HUES64 (cell line): ENCODE results near the gene SEMG2.

Experiments
- H3K27ac ChIP-seq: 2 replicates; pipeline ENCODE4 v1.7.0; 2013; ENCODE audit warnings: low read depth, low read length, inconsistent platforms
- H3K27me3 ChIP-seq: 2 replicates; pipeline ENCODE4 v1.6.1; 2013; ENCODE audit warnings: mild to moderate bottlenecking, low read length; ENCODE audit not compliant: insufficient read depth
- H3K36me3 ChIP-seq: 2 replicates; pipeline ENCODE4 v1.6.1; 2013; ENCODE audit warnings: mild to moderate bottlenecking, low read length; ENCODE audit not compliant: insufficient read depth
- H3K4me1 ChIP-seq: 2 replicates; pipeline ENCODE4 v1.6.1; 2013; ENCODE audit warnings: mild to moderate bottlenecking, low read length, moderate library complexity; ENCODE audit not compliant: insufficient read depth
- H3K4me3 ChIP-seq: 2 replicates; pipeline ENCODE4 v1.5.1; 2013; ENCODE audit warnings: mild to moderate bottlenecking, low read length, moderate library complexity
- H3K9ac ChIP-seq: 2 replicates; pipeline ENCODE4 v1.6.1; 2013; ENCODE audit warnings: mild to moderate bottlenecking, low read depth, low read length
- H3K9me3 ChIP-seq: 2 replicates; pipeline ENCODE4 v1.6.1; 2013; ENCODE audit warnings: low read depth, low read length; ENCODE audit not compliant: insufficient read depth
- WGBS: fragments of 150-250, 120-280 bp; methylation state at CpG from one replicate; pipeline ENCODE4 v1.1.7; 2013; ENCODE audit warnings: missing lambda C conversion rate; 5-methylcytosine and 5-hydroxymethylcytosine counted together

SEMG2 gene

DNA sequence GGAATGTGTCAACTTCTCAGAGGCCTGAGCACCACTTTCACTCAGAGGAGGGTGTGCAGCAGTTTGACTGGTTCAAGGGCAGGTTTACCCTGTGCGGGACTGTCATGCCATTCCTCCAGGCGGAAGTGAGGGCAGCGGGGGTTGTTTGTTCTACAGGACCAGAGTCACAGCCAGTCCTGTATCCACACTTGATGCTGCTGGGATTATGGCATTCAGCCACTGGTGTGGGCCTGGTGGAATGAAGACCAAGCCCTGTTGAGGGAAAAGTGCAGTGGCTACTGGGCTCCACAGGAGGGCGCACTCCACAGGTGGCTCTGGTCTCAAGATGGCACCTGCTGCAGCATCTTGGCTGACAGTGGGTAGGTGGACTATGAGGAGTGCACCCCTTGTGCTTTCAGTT is 14.8 kb downstream of the SEMG2 start:
- Histone ChIP-seq H3K36me3 (no peaks in the 10 kb centered on the region), H3K27me3 (no peaks in the 10 kb centered on the region), H3K4me1 (no peaks in the 10 kb centered on the region), H3K9me3 (no peaks in the 10 kb centered on the region), H3K27ac (no peak overlapping the region), H3K9ac (no peak overlapping the region), H3K4me3 (no peak overlapping the region)
- WGBS = 82% methylated on average over 4 of the region's 4 CpGs

DNA sequence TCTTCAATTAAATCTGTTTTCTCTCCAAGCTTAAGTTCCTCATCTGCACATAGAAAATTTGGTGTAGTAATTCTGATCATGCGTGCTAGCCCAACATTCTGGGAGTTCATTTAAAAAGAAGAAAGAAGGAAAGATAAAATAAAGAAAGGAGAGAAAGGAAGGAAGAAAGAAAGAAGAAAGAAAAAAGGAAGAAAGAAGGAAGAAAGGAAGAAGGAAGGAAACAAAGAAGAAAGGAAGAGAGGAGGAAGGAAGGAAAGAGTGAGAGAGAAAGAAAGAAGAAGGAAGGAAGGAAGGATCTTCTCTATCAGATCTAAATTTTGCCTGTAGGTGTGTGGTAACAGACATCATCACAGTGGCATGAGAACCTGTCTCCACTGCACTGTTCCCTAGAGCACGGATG is 17.0 kb downstream of the SEMG2 start:
- H3K27ac ChIP-seq = no peak overlapping the region
- H3K36me3 ChIP-seq = no peaks in the 10 kb centered on the region
- H3K4me3 ChIP-seq = no peak overlapping the region
- 94% methylated on average over 2 of the region's 2 CpGs for WGBS
- no peaks in the 10 kb centered on the region for H3K9me3 ChIP-seq
- H3K9ac ChIP-seq = no peak overlapping the region
- H3K4me1 ChIP-seq = no peaks in the 10 kb centered on the region
- peaks cover 2% of the 10 kb centered on the region; the same call in 1 of the 2 replicates for H3K27me3 ChIP-seq

DNA sequence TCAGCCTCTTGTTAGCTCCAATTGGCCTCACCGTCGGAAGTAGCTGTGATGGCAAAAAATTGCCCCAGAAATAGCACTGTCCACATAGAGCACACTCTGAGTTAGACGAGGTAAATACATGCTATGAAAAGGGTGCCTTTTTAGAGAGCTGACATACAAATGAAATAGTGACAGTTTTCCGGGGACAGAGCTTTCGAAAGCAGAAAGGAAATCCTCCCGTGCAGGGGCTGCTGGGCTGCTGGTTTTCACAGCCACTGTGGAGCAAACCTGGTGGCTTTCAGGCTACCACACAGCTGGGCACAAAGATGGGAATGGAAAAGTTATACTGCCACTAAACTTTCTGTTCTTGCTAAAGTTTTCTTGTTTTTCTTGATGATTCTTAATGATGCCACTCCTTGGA is 24.9 kb downstream of the SEMG2 start:
- H3K9me3 ChIP-seq = no peaks in the 10 kb centered on the region
- no peaks in the 10 kb centered on the region for H3K36me3 ChIP-seq
- peaks cover 8% of the 10 kb centered on the region; the same call in 1 of the 2 replicates for H3K27me3 ChIP-seq
- WGBS = 79% methylated on average over 6 of the region's 6 CpGs
- H3K4me1 ChIP-seq = no peaks in the 10 kb centered on the region
- no peak overlapping the region for H3K9ac ChIP-seq
- no peak overlapping the region for H3K27ac ChIP-seq
- H3K4me3 ChIP-seq = no peak overlapping the region

DNA sequence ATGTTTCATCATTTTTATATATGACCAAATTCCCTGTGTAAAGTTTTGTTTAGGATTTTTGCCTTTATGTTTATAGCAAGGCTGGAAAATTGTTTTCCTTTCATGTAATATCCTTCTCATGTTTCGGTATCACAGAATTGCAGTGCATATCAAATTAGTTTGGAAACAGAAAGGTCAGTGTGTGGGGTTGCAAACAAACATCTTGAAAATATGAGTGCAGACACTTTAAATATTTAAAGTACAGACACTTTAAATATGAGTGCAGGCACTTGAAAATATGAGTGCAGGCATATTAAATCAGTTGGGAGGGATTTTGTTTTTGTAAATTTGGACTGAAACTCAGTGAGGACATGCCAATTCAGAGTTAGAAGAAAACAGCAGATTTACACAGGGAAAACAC is 26.7 kb downstream of the SEMG2 start:
- Histone ChIP-seq H3K27ac (no peak overlapping the region), H3K9ac (no peak overlapping the region), H3K36me3 (no peaks in the 10 kb centered on the region), H3K27me3 (peaks cover 6% of the 10 kb centered on the region; the same call in 1 of the 2 replicates), H3K9me3 (no peaks in the 10 kb centered on the region), H3K4me1 (no peaks in the 10 kb centered on the region), H3K4me3 (no peak overlapping the region)
- WGBS = 100% methylated on average over 1 of the region's 1 CpG

DNA sequence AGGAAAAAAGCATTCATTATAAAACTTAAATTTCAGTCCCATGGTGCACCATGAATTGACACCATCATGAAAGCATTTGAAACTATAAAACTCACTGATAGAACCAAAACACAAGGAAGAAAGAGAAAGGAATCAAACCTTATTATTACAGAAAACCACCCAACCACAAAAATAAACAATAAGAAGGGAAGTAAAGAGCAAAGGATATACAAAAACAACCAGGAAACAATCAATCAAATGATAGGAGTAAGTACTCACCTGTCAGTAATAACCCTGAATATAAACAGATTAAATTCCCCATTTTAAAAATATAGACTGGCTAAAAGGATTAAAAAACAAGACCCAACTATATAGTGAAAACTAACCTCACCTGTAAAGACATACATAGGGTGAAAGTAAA is 27.4 kb downstream of the SEMG2 start:
- Histone ChIP-seq H3K36me3 (no peaks in the 10 kb centered on the region), H3K4me1 (no peaks in the 10 kb centered on the region), H3K4me3 (no peak overlapping the region), H3K9me3 (no peaks in the 10 kb centered on the region), H3K9ac (no peak overlapping the region), H3K27me3 (peaks cover 6% of the 10 kb centered on the region; the same call in 1 of the 2 replicates), H3K27ac (no peak overlapping the region)

DNA sequence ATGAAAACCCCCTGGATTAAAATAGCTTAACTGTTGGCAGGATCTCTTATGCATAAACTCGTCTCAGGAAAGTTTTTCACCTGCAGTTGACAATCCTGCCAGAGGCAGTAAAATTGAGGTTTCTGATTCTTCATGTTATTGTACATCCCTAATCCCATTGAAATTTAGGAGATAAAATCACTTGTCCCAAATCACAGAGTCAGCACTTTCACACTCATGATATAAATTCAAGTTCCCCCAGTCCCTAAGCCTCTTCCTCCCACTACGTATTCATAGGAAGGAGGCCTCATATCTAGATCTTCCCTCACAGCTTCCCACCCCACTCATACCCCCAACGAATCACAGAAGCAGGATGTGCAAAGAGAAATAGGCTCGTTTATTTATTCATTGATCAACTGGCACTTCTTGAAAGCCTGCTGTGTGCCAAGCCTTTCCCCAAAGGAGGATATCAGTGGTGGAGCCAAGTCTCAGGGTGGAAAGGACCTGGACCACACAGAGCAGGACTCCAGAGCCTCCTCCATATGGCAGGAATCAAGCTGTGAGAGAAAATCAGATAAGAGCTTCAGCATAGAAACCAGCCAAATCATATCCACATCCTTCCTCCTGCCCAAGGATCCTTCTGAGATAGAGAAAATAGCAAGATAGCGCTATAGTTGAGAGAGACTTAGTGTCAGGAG is 30.8 kb downstream of the SEMG2 start:
- no peaks in the 10 kb centered on the region for H3K4me1 ChIP-seq
- no peak overlapping the region for H3K4me3 ChIP-seq
- 88% methylated on average over 5 of the region's 5 CpGs for WGBS
- H3K27me3 ChIP-seq = no peaks in the 10 kb centered on the region
- no peaks in the 10 kb centered on the region for H3K36me3 ChIP-seq
- no peaks in the 10 kb centered on the region for H3K9me3 ChIP-seq
- no peak overlapping the region for H3K27ac ChIP-seq
- no peak overlapping the region for H3K9ac ChIP-seq

DNA sequence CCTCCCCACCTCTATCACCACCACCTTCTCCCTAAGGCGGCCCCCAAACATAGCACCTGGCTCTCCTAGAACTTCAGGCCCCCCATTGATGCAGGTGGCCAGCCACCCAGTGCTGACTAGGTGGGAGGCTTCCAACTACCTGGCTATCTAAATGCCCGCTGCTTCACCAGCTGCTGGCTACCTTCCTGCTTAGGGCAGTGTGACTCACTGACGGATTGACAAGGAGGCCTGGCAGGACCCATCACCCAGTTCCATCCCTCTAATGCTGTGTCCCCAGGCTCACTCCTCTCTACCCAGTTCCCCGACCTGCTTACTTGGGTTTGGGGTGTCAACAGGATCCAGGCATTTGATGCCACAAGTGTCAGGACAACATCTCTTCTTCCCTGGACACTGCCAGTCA is 32.1 kb downstream of the SEMG2 start:
- Histone ChIP-seq H3K27ac (no peak overlapping the region), H3K27me3 (no peaks in the 10 kb centered on the region), H3K9ac (no peak overlapping the region), H3K4me3 (no peak overlapping the region), H3K9me3 (no peaks in the 10 kb centered on the region), H3K4me1 (peaks cover 1% of the 10 kb centered on the region; the same call in 1 of the 2 replicates), H3K36me3 (no peaks in the 10 kb centered on the region)
- 93% methylated on average over 4 of the region's 4 CpGs for WGBS

DNA sequence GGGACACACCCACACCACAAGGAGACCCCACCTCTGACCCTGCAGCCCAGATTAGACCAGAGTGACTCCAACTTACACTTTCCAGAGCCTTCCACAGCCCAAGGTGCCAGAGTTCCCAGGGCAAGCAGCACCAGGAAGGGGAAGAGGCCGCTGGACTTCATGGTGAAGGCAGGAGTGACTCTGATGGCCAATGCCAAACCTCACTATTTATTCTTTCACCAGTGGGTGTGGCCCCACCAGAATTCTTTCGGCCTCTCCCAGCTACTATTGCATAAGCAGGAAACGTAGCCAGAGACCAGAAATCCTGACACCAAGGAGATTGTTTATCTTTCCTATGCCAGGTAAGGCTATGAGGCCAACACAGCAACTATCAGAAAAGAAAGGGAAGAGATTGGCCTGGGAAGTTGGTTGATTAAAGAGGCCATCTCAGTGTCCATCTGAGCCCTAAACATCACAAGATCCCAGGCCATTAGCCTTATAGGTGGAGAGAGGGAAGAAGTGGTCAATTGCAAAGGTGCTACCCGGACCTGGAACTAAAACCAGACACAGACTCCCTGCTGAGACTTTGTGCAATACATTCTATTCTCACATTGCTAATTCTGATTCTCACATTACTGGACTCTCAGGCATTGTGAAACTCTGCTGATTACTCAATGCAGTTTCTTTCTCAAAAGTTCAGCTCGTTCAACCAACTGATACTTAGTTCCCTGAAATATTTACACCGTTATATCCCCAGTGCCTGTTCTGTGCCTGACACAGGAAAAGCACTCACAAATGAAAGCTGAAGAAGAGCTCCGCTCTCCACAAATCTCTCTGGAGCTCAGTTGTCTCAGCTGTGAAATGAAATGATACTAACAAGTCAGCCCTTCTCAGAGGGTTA is 33.5 kb downstream of the SEMG2 start, which contains the start of gene SLPI:
TSS of gene SLPI (minus strand) at position 182 of the 880 bp plus-strand sequence. CDS start at position 161, 21 bp downstream.
- H3K27ac ChIP-seq = no peak within 1 kb of the TSS
- no peaks in the 10 kb centered on the region for H3K27me3 ChIP-seq
- no peak within 1 kb of the TSS for H3K4me3 ChIP-seq
- H3K9ac ChIP-seq = no peak within 1 kb of the TSS
- peaks cover 12% of the 10 kb centered on the region for H3K4me1 ChIP-seq
- no peaks in the 10 kb centered on the region for H3K9me3 ChIP-seq
- 92% methylated on average over 7 of the region's 7 CpGs for WGBS
- no peaks in the 10 kb centered on the region for H3K36me3 ChIP-seq

DNA sequence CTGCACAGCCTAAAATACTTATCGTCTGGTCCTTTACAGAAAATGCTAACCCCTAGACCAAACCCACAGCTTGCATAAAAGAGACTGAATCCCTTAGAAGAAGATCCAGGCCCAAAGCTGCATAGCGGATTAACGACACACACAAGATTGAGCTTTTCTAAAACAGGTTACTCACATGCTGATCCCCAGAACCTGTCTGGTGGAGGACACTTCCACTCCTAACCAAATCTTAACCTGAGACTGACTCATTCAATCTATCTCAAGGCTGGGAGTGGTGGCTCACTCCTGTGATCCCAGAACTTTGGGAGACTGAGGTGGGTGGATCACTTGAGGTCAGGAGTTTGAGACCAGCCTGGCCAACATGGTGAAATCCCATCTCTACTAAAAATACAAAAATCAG is 36.0 kb downstream of the SEMG2 start:
- Histone ChIP-seq H3K9me3 (no peaks in the 10 kb centered on the region), H3K27me3 (no peaks in the 10 kb centered on the region), H3K4me3 (no peak overlapping the region), H3K27ac (no peak overlapping the region), H3K4me1 (peaks cover 12% of the 10 kb centered on the region), H3K9ac (no peak overlapping the region), H3K36me3 (no peaks in the 10 kb centered on the region)
- WGBS = 79% methylated on average over 3 of the region's 3 CpGs

DNA sequence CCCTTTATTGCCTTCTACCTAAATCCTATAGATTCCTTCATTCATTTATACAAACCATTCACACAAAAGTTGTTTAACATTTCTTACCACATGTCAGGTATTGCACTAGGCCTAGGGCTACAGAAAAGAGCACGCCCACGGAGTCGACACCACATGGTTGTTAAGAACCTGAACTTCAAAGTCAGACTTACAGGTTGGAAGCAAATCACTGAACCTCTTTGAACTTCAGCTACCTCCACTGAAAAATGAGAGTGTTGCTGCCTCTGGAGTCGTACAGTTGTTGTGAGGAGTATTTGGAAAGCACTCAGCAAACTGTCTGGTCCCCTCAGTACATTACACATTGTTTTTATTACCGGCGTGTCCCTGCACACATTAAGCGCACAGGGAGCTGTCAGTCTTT is 36.5 kb downstream of the SEMG2 start:
- Histone ChIP-seq H3K9me3 (no peaks in the 10 kb centered on the region), H3K27ac (no peak overlapping the region), H3K9ac (no peak overlapping the region), H3K27me3 (no peaks in the 10 kb centered on the region), H3K36me3 (no peaks in the 10 kb centered on the region), H3K4me3 (no peak overlapping the region), H3K4me1 (peaks cover 12% of the 10 kb centered on the region)
- WGBS = 96% methylated on average over 7 of the region's 7 CpGs

DNA sequence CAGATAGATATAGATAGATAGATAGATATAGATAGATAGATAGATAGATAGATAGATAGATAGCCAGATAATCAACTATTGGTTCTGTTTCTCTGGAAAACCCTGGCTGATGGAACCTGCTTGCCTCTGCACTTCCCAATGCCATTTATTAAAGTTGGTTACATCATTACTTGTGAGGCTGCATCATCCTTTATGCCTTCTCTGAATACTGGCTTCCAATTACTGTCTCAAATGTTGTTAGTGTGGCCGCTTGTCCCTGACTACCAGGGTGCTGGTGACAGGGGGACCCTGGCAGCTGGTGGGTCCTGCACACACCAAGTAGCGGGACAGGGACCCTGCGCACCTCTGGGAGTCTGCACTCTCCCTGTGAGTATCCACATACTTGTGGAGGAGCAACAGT is 37.1 kb downstream of the SEMG2 start:
- Histone ChIP-seq H3K4me3 (no peak overlapping the region), H3K9ac (no peak overlapping the region), H3K27ac (no peak overlapping the region), H3K9me3 (no peaks in the 10 kb centered on the region), H3K36me3 (no peaks in the 10 kb centered on the region), H3K27me3 (no peaks in the 10 kb centered on the region), H3K4me1 (peaks cover 12% of the 10 kb centered on the region)
- 94% methylated on average over 3 of the region's 3 CpGs for whole genome bisulfite sequencing
